H1 (cell line): Measurements from ENCODE around the gene TLNRD1. TPM values are rescaled to one million over a fixed set of nuclear protein-coding genes. Genes with fewer than 3 reads are reported as not detected.

ENCODE experiments used
- CTCF ChIA-PET: fragments of 300-600 bp; sonication (Branson Sonifier 250); formaldehyde crosslinking; loops from one replicate; lab custom pipeline; 2021; ENCODE audit not compliant: partially characterized antibody; lab: Charles Lee
- POLR2A ChIA-PET: fragments of 300-600 bp; sonication (Branson Sonifier 250); formaldehyde crosslinking; loops from one replicate; lab custom pipeline; 2021; ENCODE audit warnings: inconsistent platforms; ENCODE audit not compliant: partially characterized antibody; lab: Charles Lee
- DNase-seq, 2 experiments: peaks; one replicate each; pipeline versions ENCODE4 v3.0.0 to v3.0.0-alpha.2; 2010 to 2022; ENCODE audit warnings: low spot score in 2 of 2, low read depth in 1 of 2, mixed read lengths in 1 of 2
- FAIRE-seq: peaks from 2 replicates; lab custom pipeline; 2011; peaks lifted over from hg19 to GRCh38; lab: Jason Lieb, UNC
- H2AFZ ChIP-seq: 2 replicates; pipeline ENCODE4 v1.8.1; 2012; ENCODE audit warnings: low read length, inconsistent platforms
- H2AK5ac ChIP-seq: 2 replicates; pipeline ENCODE4 v1.6.1; 2013; ENCODE audit warnings: low read depth, low read length
- H2BK120ac ChIP-seq: replicated peaks from 2 replicates; pipeline ENCODE3; 2013; ENCODE audit warnings: low read depth, low read length, inconsistent platforms
- H2BK12ac ChIP-seq: 2 replicates; pipeline ENCODE4 v1.6.1; 2013; ENCODE audit warnings: low read depth, low read length
- H2BK15ac ChIP-seq: 2 replicates; pipeline ENCODE4 v1.6.1; 2013; ENCODE audit warnings: low read length
- H2BK20ac ChIP-seq: 2 replicates; pipeline ENCODE4 v1.6.1; 2013; ENCODE audit warnings: low read length
- H2BK5ac ChIP-seq: 2 replicates; pipeline ENCODE4 v1.6.1; 2013; ENCODE audit warnings: low read depth, low read length
- H3K14ac ChIP-seq: 2 replicates; pipeline ENCODE4 v1.6.1; 2013; ENCODE audit warnings: inconsistent platforms; ENCODE audit not compliant: insufficient read length
- H3K18ac ChIP-seq: 2 replicates; pipeline ENCODE4 v1.6.1; 2013; ENCODE audit warnings: low read length; ENCODE audit errors: extremely low read depth
- H3K23ac ChIP-seq: 2 replicates; pipeline ENCODE4 v1.6.1; 2013; ENCODE audit warnings: inconsistent platforms; ENCODE audit not compliant: insufficient read length
- H3K23me2 ChIP-seq: 2 replicates; pipeline ENCODE4 v1.6.1; 2013; ENCODE audit warnings: low read depth, low read length
- H3K27ac ChIP-seq: 2 replicates; pipeline ENCODE4 v1.6.1; 2011; ENCODE audit warnings: low read depth, low read length, inconsistent platforms
- H3K27me3 ChIP-seq, 4 experiments: replicated peaks in 1 of 4; 1 replicate in 1 of 4; 2 replicates in 3 of 4; pipeline versions ENCODE4 v1.6.1 to v1.8.1; 2011 to 2013; ENCODE audit warnings: low read length in 3 of 4, mild to moderate bottlenecking in 3 of 4, inconsistent platforms in 2 of 4, mixed read lengths in 2 of 4, moderate library complexity in 1 of 4; ENCODE audit not compliant: control insufficient read depth in 3 of 4, insufficient read depth in 3 of 4; ENCODE audit errors: extremely low read depth in 1 of 4
- H3K36me3 ChIP-seq, 4 experiments: 2 replicates each; pipeline versions ENCODE4 v1.6.1 to v1.8.1; 2011 to 2013; ENCODE audit warnings: mild to moderate bottlenecking in 4 of 4, low read length in 3 of 4, moderate library complexity in 2 of 4, control low read depth in 1 of 4, inconsistent platforms in 1 of 4; ENCODE audit not compliant: insufficient read depth in 4 of 4, control insufficient read depth in 2 of 4
- H3K4ac ChIP-seq: replicated peaks from 2 replicates; pipeline ENCODE3; 2013; ENCODE audit warnings: low read length, low read depth, mixed read lengths, inconsistent platforms; ENCODE audit not compliant: insufficient read length
- H3K4me1 ChIP-seq, 4 experiments: replicated peaks in 1 of 4; 1 replicate in 1 of 4; 2 replicates in 3 of 4; pipeline versions ENCODE4 v1.6.1 to v1.8.1; 2011 to 2013; ENCODE audit warnings: low read length in 3 of 4, inconsistent platforms in 2 of 4, mixed read lengths in 1 of 4; ENCODE audit not compliant: insufficient read depth in 4 of 4, control insufficient read depth in 3 of 4
- H3K4me2 ChIP-seq, 2 experiments: 2 replicates each; pipeline versions ENCODE4 v1.6.1 to v1.8.1; 2011 to 2013; ENCODE audit warnings: low read depth in 2 of 2, low read length in 2 of 2, control low read depth in 1 of 2, inconsistent platforms in 1 of 2, mild to moderate bottlenecking in 1 of 2; ENCODE audit not compliant: insufficient read depth in 1 of 2
- H3K4me3 ChIP-seq, 4 experiments: fragments of 200-600, 300-600 bp in 1 of 4; sonication (generic), shearing (Covaris generic), sonication (Bioruptor Twin) in 1 of 4; 2 replicates each; pipeline versions ENCODE4 v1.5.1 to v1.8.1; 2011 to 2016; ENCODE audit warnings: low read length in 4 of 4, low read depth in 3 of 4, control low read depth in 2 of 4, inconsistent platforms in 2 of 4, mild to moderate bottlenecking in 2 of 4, mixed read lengths in 1 of 4, moderate library complexity in 1 of 4; ENCODE audit not compliant: insufficient read depth in 2 of 4; ENCODE audit errors: extremely low read depth in 1 of 4
- H3K56ac ChIP-seq: replicated peaks from 2 replicates; pipeline ENCODE3; 2013; ENCODE audit warnings: low read depth, mild to moderate bottlenecking, mixed read lengths, low read length, inconsistent platforms; ENCODE audit not compliant: insufficient read length
- H3K79me1 ChIP-seq: 2 replicates; pipeline ENCODE4 v1.6.1; 2013; ENCODE audit warnings: low read depth, low read length, control low read depth
- H3K79me2 ChIP-seq, 2 experiments: 2 replicates each; pipeline versions ENCODE4 v1.6.1 to v1.8.1; 2012 to 2013; ENCODE audit warnings: low read length in 2 of 2, mild to moderate bottlenecking in 2 of 2, inconsistent platforms in 1 of 2; ENCODE audit not compliant: insufficient read depth in 2 of 2, control insufficient read depth in 1 of 2
- H3K9ac ChIP-seq, 4 experiments: replicated peaks in 1 of 4; 1 replicate in 1 of 4; 2 replicates in 3 of 4; pipeline versions ENCODE4 v1.6.1 to v1.8.1; 2011 to 2013; ENCODE audit warnings: low read depth in 3 of 4, low read length in 3 of 4, control low read depth in 2 of 4, mild to moderate bottlenecking in 2 of 4, moderate library complexity in 2 of 4, inconsistent platforms in 1 of 4; ENCODE audit errors: extremely low read depth in 1 of 4
- H3K9me3 ChIP-seq, 2 experiments: 2 replicates each; pipeline versions ENCODE4 v1.6.1 to v1.8.1; 2012 to 2013; ENCODE audit warnings: mild to moderate bottlenecking in 2 of 2, moderate library complexity in 2 of 2, control low read depth in 1 of 2, inconsistent platforms in 1 of 2, low read depth in 1 of 2, low read length in 1 of 2, mixed read lengths in 1 of 2; ENCODE audit not compliant: insufficient read depth in 2 of 2
- H4K20me1 ChIP-seq, 2 experiments: replicated peaks in 1 of 2; 2 replicates each; pipeline versions ENCODE3 to v1.8.1; 2011 to 2013; ENCODE audit warnings: inconsistent platforms in 2 of 2, low read length in 2 of 2, mild to moderate bottlenecking in 1 of 2; ENCODE audit not compliant: insufficient read depth in 2 of 2, control insufficient read depth in 1 of 2
- H4K5ac ChIP-seq: 2 replicates; pipeline ENCODE4 v1.6.1; 2013; ENCODE audit warnings: low read length, low read depth, mixed read lengths, inconsistent platforms; ENCODE audit not compliant: insufficient read length
- H4K8ac ChIP-seq: 2 replicates; pipeline ENCODE4 v1.8.0; 2013; ENCODE audit warnings: mild to moderate bottlenecking, moderate library complexity, low read length, inconsistent platforms; ENCODE audit not compliant: insufficient read depth; ENCODE audit errors: extremely low read depth
- H4K91ac ChIP-seq: replicated peaks from 2 replicates; pipeline ENCODE3; 2013; ENCODE audit warnings: low read length, mixed read lengths, inconsistent platforms; ENCODE audit not compliant: insufficient read length
- MAFK ChIP-seq: IDR thresholded peaks from 2 replicates; pipeline ENCODE4 v1.6.1; 2012; ENCODE audit warnings: low read depth, mild to moderate bottlenecking, improper control_type of control experiment, low read length
- POLR2AphosphoS5 ChIP-seq: IDR thresholded peaks from 2 replicates; pipeline ENCODE4 v1.6.1; 2011; ENCODE audit warnings: low read depth, low read length
- WGBS, 2 experiments: shearing (Covaris generic) in 1 of 2; methylation state at CpG; one replicate each; pipeline versions ENCODE4 v1.1.6 to v1.1.7; 2013 to 2015; ENCODE audit warnings: low lambda C conversion rate in 2 of 2, mixed read lengths in 2 of 2, inconsistent platforms in 1 of 2, low coverage in 1 of 2, missing lambda C conversion rate in 1 of 2; ENCODE audit not compliant: insufficient replicate concordance in 2 of 2, insufficient coverage in 1 of 2, insufficient read length in 1 of 2; ENCODE audit errors: extremely low coverage in 1 of 2, missing lambda C conversion rate in 1 of 2; 5-methylcytosine and 5-hydroxymethylcytosine counted together
- polyA plus RNA-seq, 7 experiments: library from polyadenylated mRNA; depleted of rRNA in 3 of 7; stranded (reverse) in 5 of 7; unstranded in 2 of 7; fragments of >200 nt in 5 of 7; fragments of 200-250 nt in 2 of 7; gene quantifications; 1 replicate in 5 of 7; 2 replicates in 1 of 7; 4 replicates in 1 of 7; pipeline versions ENCODE4 v1.2.1 to v1.2.3, GENCODE V29; 2011 to 2013; ENCODE audit warnings: missing spikeins in 2 of 7, mixed read lengths in 2 of 7
- total RNA-seq: library from RNA; stranded (reverse); fragmentation: NEBNext Ultra II Directional; extraction: Animal tissue kit (Norgen Biotek cat#: 25700); gene quantifications from 2 replicates; pipeline ENCODE4 v1.2.1, GENCODE V29; 2021

Gene TLNRD1
- total and polyA plus RNA-seq, 2 of the 8 experiments (the other 6 are each of a cell fraction or from before 2014, with no cell fraction given): 12.2 to 20.5 TPM

- no peak overlapping the region for H2BK20ac ChIP-seq
- H3K56ac ChIP-seq: no peak overlapping the region
- H2BK15ac ChIP-seq: no peak overlapping the region
- no peak overlapping the region for H4K8ac ChIP-seq
- TF ChIP-seq POLR2AphosphoS5: 0 out of 2 replicates have a peak, but pooled peaks have one; percentile 22
- TF ChIP-seq MAFK: no peak
- H4K20me1 ChIP-seq: peaks cover 5 to 8% of the 10 kb centered on the region in 2 experiments
- H3K14ac ChIP-seq: no peak overlapping the region
- POLR2A ChIA-PET: no interaction called here
- H3K18ac ChIP-seq: no peak overlapping the region
- no peak overlapping the region for H2BK120ac ChIP-seq
- no peak overlapping the region for H3K23ac ChIP-seq
- no peaks in the 10 kb centered on the region for H3K9me3 ChIP-seq
- CTCF ChIA-PET: interaction anchor here (0.9 to 4.3 kb wide), 3 partner anchors 8 to 14 kb away, joined by 4 to 21 read pairs (median 7); no protein-coding TSS in a partner anchor
- no peak overlapping the region for H3K4me3 ChIP-seq
- no peak overlapping the region for H3K4me2 ChIP-seq
- peaks cover 10% of the 10 kb centered on the region for H3K79me1 ChIP-seq
- FAIRE-seq: no peak
- peaks cover 25 to 69% of the 10 kb centered on the region in 2 experiments for H3K79me2 ChIP-seq
- H3K23me2 ChIP-seq: peaks cover 4% of the 10 kb centered on the region
- no peak overlapping the region for H2AFZ ChIP-seq
- no peak overlapping the region for H4K5ac ChIP-seq
- H2AK5ac ChIP-seq: no peak overlapping the region
- 85% methylated on average over 9 of the region's 9 CpGs; no CpG with 5 or more reads in 1 of the 2 experiments for WGBS, 2 experiments
- DNase-seq: no peak
- no peak overlapping the region for H4K91ac ChIP-seq
- no peak overlapping the region for H3K27ac ChIP-seq
- no peak overlapping the region for H2BK12ac ChIP-seq
- no peak overlapping the region for H3K4ac ChIP-seq
- peaks cover 0 to 8% (median 2%) of the 10 kb centered on the region in 4 experiments; a peak in 3 of 7 replicates for H3K4me1 ChIP-seq
- no peak overlapping the region for H2BK5ac ChIP-seq
- H3K27me3 ChIP-seq: no peaks in the 10 kb centered on the region
- peaks cover 0 to 15% (median 6%) of the 10 kb centered on the region in 4 experiments; a peak in 6 of 8 replicates for H3K36me3 ChIP-seq
- H3K9ac ChIP-seq: no peak overlapping the region
Measured at GRCh38 chr15:80984856-80985255, 15.9 kb upstream of the TLNRD1 start.
